GM19043 (cell line): Measurements from ENCODE around the gene ATXN7L1.

ENCODE experiments used
- ATAC-seq: cut with Tn5 transposase; IDR thresholded peaks from one replicate; pipeline ENCODE4 v1.9.1; 2021; ENCODE audit warnings: low read depth; ENCODE audit not compliant: unreplicated experiment

The ATXN7L1 gene

GRCh38 chr7:105830405-105831301 is 45.7 kb downstream of the ATXN7L1 start:
- no peak for ATAC-seq

DNA sequence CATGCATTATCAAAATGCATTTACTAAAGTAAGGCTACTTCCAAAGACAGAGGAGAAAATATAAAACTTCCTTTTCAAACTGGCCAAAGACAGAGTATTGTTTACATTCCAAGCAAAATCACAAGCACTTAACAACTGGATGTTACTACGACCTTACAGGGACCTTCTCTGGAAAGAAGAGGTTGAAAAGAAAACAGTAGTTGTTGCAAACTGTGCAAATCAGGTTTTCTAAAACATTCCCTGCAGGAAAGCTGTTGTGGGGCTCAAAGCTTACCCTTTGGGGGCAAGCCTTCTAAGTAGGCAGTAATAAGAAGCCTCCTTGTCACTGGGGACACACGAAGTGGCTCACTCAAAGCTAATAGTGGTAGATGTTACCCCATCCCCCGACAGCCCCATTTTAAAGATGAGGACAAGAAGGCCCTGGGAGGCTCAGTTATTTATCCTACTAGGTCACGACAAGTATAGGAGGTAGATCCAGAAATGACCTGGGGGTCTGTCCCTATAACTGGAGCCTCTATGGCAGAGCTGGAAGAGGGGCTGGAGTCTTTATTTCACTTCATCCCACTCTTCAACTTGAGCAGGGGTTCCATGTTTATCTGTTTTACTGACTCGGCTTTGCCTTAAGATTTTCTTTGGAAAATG is 46.6 kb downstream of the ATXN7L1 start:
- ATAC-seq: no peak

- ATAC-seq: no peak
Observed at GRCh38 chr7:105828141-105828540, 48.3 kb downstream of the ATXN7L1 start.

DNA sequence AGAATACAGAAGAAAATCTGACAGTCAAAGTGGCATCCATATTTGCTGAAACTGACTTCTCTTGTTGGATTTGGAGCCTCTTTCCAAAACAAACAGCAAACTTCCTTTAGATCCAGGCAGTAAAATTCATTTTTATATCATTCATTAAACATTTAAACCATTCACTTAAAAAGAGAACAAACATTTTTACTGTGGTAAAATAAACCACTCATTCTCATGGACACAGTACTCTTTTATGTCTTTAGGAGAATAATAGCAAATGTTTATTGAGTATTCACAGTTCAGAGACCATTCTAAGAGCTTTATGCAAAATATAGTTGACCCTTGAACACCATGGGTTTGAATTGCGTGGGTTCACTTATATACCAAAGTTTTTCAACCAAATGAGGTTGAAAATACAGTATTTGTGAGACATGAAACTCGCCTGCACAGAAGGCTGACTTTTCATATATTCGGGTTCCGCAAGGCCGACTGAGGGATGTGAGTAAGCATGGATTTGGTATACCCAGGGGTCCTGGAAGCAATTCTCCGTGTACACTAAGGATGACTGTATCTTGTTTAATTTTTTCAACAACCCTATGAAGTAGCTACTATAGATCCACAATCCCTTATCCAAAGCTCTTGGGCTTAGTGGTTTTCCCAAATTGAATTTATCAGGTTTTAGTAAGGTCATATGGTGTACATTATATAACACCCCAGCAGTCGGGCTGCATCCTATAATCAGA is 49.1 kb downstream of the ATXN7L1 start:
- no peak for ATAC-seq

- ATAC-seq: no peak
Observed at GRCh38 chr7:105826143-105826542, 50.3 kb downstream of the ATXN7L1 start.

DNA sequence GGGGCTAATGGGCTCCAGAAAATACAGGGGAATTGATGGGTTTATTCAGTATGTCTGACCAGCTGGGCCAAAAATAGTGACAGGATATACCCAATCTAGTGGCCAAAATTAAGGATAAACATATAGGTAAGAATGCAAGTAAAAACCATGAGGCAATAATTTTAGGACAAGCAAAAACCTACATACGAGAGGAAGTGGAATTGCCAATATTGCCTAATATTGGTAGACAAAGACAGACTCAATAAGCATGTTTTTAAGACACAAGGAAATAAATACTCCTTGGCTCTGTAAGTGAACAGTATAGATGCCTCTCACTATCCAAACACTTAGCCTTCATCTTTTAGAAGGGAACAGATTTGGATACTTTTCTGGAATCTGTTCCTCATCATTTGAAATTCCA is 51.0 kb downstream of the ATXN7L1 start:
- no peak for ATAC-seq

GRCh38 chr7:105822806-105823205 is 53.6 kb downstream of the ATXN7L1 start:
- no peak for ATAC-seq

DNA sequence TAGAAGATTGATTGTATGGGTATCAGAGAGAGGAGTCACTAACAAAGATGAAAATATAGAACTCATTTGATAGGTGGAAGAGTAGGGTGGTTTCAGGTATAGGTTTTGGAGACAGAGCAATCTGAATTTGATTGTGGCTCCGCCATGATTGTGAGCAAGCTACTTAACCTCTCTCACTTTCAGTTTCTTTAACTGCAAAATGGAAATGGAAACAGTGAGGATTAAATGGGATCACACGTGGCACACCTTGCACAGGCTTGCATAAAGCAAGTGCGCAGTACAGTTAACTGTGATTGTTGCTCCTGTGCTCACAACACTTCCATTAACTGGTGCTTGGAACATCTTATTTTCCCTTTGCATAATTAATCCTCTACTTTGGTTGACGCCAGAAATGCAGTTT is 54.9 kb downstream of the ATXN7L1 start:
- ATAC-seq: no peak

GRCh38 chr7:105820363-105821066 is 55.9 kb downstream of the ATXN7L1 start:
- ATAC-seq: no peak

GRCh38 chr7:105819559-105819958 is 56.8 kb downstream of the ATXN7L1 start:
- no peak for ATAC-seq

DNA sequence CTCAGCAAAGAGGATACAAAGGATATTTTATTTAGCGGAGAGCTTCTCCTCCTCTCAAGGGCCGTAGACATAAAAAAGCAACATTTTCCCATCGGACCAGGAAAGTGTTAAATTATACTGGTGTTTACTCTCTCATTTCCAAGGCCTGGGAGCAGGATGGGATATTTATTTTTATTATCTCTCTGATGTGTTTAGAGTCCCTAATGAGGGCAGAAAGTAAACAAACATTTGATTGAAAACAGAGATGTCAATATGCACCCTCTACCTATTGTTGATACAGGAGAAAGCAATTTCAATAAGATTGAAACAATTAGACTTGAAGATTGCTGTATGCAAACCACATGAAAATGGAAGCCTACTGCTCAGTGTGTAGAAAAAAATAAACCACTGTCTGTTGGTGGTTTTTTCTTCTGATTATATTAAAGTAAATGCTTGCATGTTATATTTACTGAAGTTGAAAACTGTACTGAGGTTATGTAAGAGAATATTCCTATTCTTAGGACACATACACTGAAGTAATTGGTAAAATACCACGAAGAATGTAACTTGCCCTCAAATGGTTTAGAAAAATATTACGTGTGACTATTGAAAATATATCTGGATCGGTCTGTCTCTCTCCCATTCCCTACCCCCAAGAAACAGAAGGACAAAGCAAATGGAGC is 59.3 kb downstream of the ATXN7L1 start:
- ATAC-seq: no peak

DNA sequence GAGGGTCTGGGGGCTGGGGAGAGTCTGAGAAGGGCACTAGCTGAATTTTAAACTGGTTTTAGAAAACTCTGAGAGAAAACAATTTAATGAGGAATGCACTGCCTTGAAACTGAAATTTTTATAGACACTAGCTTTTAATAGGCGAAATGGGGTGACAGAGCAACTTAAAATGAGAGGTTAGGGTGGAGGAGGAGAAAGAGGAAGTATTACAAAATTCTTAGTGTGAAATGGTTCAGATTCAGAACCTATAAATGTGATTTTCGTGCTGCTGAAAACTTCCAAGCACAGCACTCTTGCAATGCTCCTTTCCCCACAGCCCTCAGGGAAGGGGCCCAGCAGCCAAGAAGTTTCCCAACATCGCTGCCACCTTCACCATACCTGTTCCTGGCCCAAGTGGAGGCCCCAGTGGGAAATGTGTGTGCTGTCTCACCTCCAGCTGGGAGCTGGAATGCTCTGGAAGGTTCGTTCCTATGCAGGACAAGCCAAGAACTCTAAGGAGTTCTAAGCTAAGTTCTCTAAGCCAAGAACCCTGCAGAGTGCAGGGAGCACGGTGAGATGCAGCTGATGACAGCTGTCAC is 60.0 kb downstream of the ATXN7L1 start:
- ATAC-seq: no peak

DNA sequence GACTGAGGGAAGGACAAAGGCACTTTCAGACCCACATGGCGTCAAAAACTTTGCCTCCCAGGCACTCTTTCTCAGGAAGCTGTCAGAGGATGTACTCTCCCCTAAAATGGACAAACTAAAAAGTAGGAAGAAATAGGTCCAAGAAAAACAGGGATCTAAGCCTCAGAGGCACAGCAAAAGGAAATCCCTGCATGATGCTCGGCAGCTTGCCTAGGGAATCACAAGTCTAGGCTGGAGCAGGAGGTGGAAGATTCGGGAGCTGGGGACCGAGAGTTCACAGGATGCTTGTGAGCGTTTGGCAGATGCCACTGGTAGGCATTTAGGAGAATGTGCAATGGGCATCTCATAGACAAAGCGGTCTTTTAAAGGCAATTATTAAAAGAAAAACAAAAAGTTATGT is 60.8 kb downstream of the ATXN7L1 start:
- ATAC-seq: no peak

GRCh38 chr7:105814481-105814880 is 61.9 kb downstream of the ATXN7L1 start:
- no peak for ATAC-seq

DNA sequence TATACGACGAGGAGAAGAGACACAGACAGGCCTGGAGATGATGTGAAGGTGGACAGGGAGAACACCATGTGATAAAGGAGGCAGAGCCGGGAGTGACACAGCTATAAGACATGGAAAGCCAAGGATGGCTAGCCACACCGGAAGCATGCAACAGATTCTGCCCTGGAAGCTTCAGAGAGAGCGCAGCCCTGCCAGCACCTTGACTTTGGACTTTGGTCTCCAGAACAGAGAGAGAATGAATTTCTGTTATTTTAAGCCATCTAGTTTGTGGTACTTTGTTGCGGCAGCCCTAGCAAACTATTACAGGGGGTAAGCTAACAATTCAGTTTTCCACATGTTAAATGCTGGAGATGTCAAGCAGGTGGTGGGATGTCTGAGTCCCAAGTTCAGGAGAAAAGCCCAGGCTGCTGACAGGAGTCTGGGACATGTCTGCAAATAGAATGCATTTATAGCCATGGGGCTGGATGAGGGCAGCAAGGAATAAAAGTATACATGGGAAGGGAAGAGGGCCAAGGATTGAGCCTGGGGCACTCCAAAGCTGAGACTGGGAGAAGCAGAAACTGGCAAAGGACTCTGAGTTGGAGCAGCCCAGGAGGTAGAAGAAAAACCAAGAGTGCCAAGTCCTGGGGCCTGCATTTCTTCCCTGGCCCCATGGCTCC is 65.1 kb downstream of the ATXN7L1 start:
- no peak for ATAC-seq

DNA sequence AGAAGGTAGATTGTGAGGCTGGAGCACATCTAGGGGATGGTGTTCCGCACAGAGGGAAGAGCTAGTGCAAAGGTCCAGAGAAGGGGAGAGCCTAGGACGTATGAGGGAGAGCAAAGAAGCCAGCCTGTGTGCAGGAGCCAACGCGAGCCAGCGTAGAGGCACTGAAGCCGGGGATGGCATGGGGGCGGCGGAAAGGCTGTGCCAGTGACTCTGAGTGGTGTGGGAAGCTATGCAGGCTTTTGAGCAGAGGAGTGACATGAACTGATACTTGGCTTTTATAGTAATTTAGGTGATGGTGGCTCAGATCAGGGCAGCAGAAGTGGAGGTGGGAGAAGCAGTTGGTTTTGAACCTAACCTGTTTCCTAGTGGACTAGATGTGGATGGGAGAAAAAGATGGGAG is 65.8 kb downstream of the ATXN7L1 start:
- ATAC-seq: no peak

DNA sequence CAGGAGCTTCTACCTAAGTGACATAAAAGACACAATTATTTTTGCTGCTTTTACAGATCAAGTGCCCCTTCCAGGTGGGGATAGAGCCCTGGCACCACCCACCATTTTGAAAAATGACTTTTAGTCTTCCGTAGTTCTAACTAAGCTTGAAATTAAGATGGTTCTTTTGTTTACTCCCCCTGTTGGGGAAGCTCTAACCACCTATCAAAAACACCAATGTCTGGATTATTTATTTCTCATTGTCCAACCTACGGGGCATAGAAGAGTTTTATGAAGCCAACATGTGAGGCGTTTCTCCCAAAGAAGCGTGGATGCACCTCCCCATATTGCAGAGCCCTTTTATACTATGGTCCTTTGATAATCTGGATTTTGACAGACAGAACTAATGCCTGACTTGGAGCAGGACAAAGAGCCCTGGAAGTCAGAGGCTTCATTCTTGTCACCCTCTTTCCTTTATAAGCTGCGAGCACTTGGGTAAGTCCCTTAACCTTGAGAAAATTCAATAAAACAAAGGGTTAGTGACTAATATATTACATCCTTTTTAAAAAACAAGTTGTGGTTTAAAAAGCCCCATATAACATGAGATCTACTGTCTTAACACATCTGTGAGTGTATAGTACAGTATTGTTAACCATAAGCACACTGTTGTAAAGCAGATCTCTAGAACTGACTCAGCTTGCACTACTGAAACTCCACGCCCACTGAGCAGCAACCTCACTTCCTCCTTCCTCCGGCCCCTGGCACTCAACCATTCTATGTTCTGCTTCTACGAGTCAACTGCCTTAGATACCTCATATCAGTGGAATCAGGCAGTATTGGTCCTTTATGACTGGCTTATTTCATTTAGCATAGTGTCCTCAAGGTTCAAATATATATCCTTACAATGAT is 67.5 kb downstream of the ATXN7L1 start:
- peak; percentile 97 for ATAC-seq

- ATAC-seq: no peak
Observed at GRCh38 chr7:105808209-105808608, 68.2 kb downstream of the ATXN7L1 start.

GRCh38 chr7:105807448-105807762 is 69.0 kb downstream of the ATXN7L1 start:
- ATAC-seq: no peak
